ENCODE data around the gene TUBA4A. TPM values are rescaled to one million over a fixed set of nuclear protein-coding genes. Genes with fewer than 3 reads are reported as not detected.

Gene TUBA4A
- total and polyA plus RNA-seq, 2 of the 4 experiments (the other 2 are of a cell fraction), result 21.9 to 35.6 TPM

DNA sequence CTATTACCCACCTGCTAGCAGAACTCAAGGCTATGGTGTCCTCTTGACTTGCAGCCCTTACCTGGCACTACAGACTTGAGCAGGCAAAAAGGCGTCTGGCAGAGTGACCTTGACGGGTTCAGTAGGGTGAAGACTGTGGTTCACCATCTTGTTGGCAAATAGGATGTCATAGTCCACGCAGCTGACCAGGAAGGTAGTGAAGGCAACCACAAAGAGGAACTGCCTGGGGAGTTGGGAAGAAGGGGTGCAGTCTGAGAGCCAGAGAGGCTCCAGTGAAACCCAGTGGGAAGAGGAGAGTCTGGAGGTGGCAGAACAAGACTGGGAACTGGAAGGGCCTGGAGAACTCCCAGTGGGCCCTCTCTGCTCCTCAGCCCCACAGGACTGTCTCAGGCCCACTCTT lies 28.4 kb downstream of the TUBA4A start:
- H3K14ac ChIP-seq (replicated peaks; ENCODE audit: low read depth, low read length), result no peak overlapping the region
- DNase-seq, result no peak
- in situ Hi-C loops (cut with MboI; ENCODE audit: low sequenced_read_pairs), result no loop called here

More for the DNA sequence above, 28.4 kb downstream of the TUBA4A start:
- Histone ChIP-seq H3K56ac (ENCODE audit: extremely low read depth, insufficient read depth, low read length) (no peak overlapping the region), H3K9me1 (ENCODE audit: insufficient read depth, low read length) (peaks cover 8% of the 10 kb centered on the region; the same call in 1 of the 2 replicates), H3K23ac (ENCODE audit: low read depth, low read length) (no peak overlapping the region), H3K36me3 (ENCODE audit: control insufficient read depth, insufficient read depth, low read length) (peaks cover 49% of the 10 kb centered on the region), H3K4me1 (ENCODE audit: control insufficient read depth, insufficient read depth, low read length) (peaks cover 5% of the 10 kb centered on the region), H3K9me3 (ENCODE audit: control insufficient read depth, insufficient read depth, low read length) (no peaks in the 10 kb centered on the region), H2BK5ac (ENCODE audit: low read depth, low read length, poor library complexity, severe bottlenecking) (no peak overlapping the region), H4K91ac (ENCODE audit: insufficient read depth, low read depth, low read length) (no peak overlapping the region), H2AK5ac (ENCODE audit: low read depth, low read length) (no peak overlapping the region), H3K27me3 (ENCODE audit: control insufficient read depth, insufficient read depth, low read length) (no peaks in the 10 kb centered on the region), H2AFZ (replicated peaks; ENCODE audit: low read length, poor library complexity) (no peak overlapping the region), H3K4ac (ENCODE audit: low read depth, low read length) (no peak overlapping the region), H4K8ac (ENCODE audit: low read depth in 2 of 2, low read length in 2 of 2) (no peak overlapping the region), H3K4me2 (ENCODE audit: low read depth, low read length) (no peak overlapping the region), H3K9ac (ENCODE audit: low read depth, low read length) (no peak overlapping the region), H4K20me1 (ENCODE audit: insufficient read depth, low read length) (no peaks in the 10 kb centered on the region; the same call in 1 of the 2 replicates), H3K4me3 (ENCODE audit: insufficient read depth, low read depth, low read length) (no peak overlapping the region), H4K5ac (ENCODE audit: low read depth, low read length) (no peak overlapping the region), H3K18ac (ENCODE audit: low read depth, low read length) (no peak overlapping the region), H2BK20ac (ENCODE audit: low read depth, low read length) (no peak overlapping the region), H2AK9ac (replicated peaks; ENCODE audit: low read depth, low read length, poor library complexity) (no peak overlapping the region), H3K79me1 (ENCODE audit: low read depth in 1 of 2, low read length in 2 of 2) (peaks cover 28 to 35% of the 10 kb centered on the region in 2 experiments), H2BK120ac (ENCODE audit: low read depth, low read length) (no peak overlapping the region), H2BK15ac (ENCODE audit: low read depth, low read length) (no peak overlapping the region), H3K27ac (ENCODE audit: insufficient read depth, low read length) (no peak overlapping the region)
- ChIA-PET CTCF (no interaction called here), POLR2A (ENCODE audit: unreplicated experiment) (no interaction called here)
- no peak for ATAC-seq (ENCODE audit: low read depth)
- no peak for TF ChIP-seq MAFK (IDR thresholded peaks at IDR 0.05; ENCODE audit: low read depth, low read length)
- TF ChIP-seq, protein P1, sequence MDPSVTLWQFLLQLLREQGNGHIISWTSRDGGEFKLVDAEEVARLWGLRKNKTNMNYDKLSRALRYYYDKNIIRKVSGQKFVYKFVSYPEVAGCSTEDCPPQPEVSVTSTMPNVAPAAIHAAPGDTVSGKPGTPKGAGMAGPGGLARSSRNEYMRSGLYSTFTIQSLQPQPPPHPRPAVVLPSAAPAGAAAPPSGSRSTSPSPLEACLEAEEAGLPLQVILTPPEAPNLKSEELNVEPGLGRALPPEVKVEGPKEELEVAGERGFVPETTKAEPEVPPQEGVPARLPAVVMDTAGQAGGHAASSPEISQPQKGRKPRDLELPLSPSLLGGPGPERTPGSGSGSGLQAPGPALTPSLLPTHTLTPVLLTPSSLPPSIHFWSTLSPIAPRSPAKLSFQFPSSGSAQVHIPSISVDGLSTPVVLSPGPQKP (IDR thresholded peaks at IDR 0.05; ENCODE audit: borderline replicate concordance, low read depth, low read length), result no peak
- TF ChIP-seq CEBPB (IDR thresholded peaks at IDR 0.05; ENCODE audit: low read depth, low read length), result no peak
- TF ChIP-seq RFX5 (IDR thresholded peaks at IDR 0.05; ENCODE audit: low read depth, low read length), result no peak
- TF ChIP-seq NFE2L2 (IDR thresholded peaks at IDR 0.05; ENCODE audit: low read depth, low read length), result no peak
- no peak for TF ChIP-seq CHD1 (IDR thresholded peaks at IDR 0.05; ENCODE audit: low read depth, low read length)
- TF ChIP-seq SMC3 (IDR thresholded peaks at IDR 0.05; ENCODE audit: low read depth, low read length), result no peak
- no peak for TF ChIP-seq POLR2A (IDR thresholded peaks at IDR 0.05; ENCODE audit: low read depth, low read length)
- no peak for TF ChIP-seq RAD21 (IDR thresholded peaks at IDR 0.05; ENCODE audit: low read length)
- TF ChIP-seq FOS (IDR thresholded peaks at IDR 0.05; ENCODE audit: low read depth, low read length), result no peak
- TF ChIP-seq USF2 (IDR thresholded peaks at IDR 0.05; ENCODE audit: low read depth, low read length), result no peak
- no peak for TF ChIP-seq MXI1 (IDR thresholded peaks at IDR 0.05; ENCODE audit: borderline replicate concordance, low read depth, low read length)
- no peak for TF ChIP-seq BHLHE40 (IDR thresholded peaks at IDR 0.05; ENCODE audit: low read depth, low read length)
- TF ChIP-seq MAZ (IDR thresholded peaks at IDR 0.05; ENCODE audit: borderline replicate concordance, low read depth, low read length), result no peak
- TF ChIP-seq CTCF (conservative IDR thresholded peaks at IDR 0.05; ENCODE audit: low read depth, low read length), result no peak
- 95% methylated on average over 3 of the region's 3 CpGs; no CpG with 5 or more reads in 1 of the 2 experiments for whole genome bisulfite sequencing, 2 experiments (ENCODE audit: extremely low coverage in 2 of 2, insufficient read length in 1 of 2)
- intact Hi-C loops (cut with micrococcal nuclease), result no loop called here
- dilution Hi-C loops (cut with HindIII; ENCODE audit: low sequenced_read_pairs, unreplicated experiment), result no loop called here
- no TSS peak for BruUV-seq (replicated peaks)

All from IMR-90 (cell line).